Measurements from ENCODE around the gene ALDH8A1.

DNA sequence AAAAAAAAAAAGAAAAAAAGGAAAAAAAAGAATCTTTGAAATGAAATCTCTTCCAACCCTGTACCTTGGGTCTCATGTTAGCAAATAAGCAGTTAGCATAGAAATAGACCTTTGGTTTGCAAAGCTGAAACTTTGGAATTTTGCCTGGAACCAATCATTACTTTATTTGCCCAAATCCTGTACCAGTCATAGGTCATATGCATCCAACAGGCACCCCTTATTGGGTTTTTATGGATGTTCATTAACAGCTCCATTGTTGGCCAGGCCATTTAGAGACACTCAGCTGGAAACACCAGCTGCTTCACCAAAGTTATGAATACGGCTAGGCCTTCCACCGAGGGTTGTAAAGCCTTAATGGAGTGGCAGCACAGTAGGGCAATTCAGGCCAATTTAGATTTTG lies 53.0 kb downstream of the ALDH8A1 start:
- TF ChIP-seq POLR2AphosphoS5 (IDR thresholded peaks at IDR 0.05; ENCODE audit: low read depth, low read length) (no peak), TCF7L2 (IDR thresholded peaks at IDR 0.05; ENCODE audit: low read depth, low read length) (no peak)
- TF ChIP-seq, protein P1, sequence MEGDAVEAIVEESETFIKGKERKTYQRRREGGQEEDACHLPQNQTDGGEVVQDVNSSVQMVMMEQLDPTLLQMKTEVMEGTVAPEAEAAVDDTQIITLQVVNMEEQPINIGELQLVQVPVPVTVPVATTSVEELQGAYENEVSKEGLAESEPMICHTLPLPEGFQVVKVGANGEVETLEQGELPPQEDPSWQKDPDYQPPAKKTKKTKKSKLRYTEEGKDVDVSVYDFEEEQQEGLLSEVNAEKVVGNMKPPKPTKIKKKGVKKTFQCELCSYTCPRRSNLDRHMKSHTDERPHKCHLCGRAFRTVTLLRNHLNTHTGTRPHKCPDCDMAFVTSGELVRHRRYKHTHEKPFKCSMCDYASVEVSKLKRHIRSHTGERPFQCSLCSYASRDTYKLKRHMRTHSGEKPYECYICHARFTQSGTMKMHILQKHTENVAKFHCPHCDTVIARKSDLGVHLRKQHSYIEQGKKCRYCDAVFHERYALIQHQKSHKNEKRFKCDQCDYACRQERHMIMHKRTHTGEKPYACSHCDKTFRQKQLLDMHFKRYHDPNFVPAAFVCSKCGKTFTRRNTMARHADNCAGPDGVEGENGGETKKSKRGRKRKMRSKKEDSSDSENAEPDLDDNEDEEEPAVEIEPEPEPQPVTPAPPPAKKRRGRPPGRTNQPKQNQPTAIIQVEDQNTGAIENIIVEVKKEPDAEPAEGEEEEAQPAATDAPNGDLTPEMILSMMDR (IDR thresholded peaks at IDR 0.05): no peak
- TF ChIP-seq, protein P2, sequence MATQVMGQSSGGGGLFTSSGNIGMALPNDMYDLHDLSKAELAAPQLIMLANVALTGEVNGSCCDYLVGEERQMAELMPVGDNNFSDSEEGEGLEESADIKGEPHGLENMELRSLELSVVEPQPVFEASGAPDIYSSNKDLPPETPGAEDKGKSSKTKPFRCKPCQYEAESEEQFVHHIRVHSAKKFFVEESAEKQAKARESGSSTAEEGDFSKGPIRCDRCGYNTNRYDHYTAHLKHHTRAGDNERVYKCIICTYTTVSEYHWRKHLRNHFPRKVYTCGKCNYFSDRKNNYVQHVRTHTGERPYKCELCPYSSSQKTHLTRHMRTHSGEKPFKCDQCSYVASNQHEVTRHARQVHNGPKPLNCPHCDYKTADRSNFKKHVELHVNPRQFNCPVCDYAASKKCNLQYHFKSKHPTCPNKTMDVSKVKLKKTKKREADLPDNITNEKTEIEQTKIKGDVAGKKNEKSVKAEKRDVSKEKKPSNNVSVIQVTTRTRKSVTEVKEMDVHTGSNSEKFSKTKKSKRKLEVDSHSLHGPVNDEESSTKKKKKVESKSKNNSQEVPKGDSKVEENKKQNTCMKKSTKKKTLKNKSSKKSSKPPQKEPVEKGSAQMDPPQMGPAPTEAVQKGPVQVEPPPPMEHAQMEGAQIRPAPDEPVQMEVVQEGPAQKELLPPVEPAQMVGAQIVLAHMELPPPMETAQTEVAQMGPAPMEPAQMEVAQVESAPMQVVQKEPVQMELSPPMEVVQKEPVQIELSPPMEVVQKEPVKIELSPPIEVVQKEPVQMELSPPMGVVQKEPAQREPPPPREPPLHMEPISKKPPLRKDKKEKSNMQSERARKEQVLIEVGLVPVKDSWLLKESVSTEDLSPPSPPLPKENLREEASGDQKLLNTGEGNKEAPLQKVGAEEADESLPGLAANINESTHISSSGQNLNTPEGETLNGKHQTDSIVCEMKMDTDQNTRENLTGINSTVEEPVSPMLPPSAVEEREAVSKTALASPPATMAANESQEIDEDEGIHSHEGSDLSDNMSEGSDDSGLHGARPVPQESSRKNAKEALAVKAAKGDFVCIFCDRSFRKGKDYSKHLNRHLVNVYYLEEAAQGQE (IDR thresholded peaks at IDR 0.05; ENCODE audit: insufficient read depth in 1 of 2, low read depth in 2 of 2, low read length in 1 of 2): no peak
